Erythroblast (primary cell): ENCODE results near the gene SUPT3H.

Experiments used
- GATA1 ChIP-seq: IDR thresholded peaks from 2 replicates; pipeline ENCODE4 v1.6.1; 2011; ENCODE audit warnings: low read depth, mild to moderate bottlenecking, control low read depth, low read length, moderate library complexity
- POLR2A ChIP-seq: IDR thresholded peaks from 2 replicates; pipeline ENCODE4 v1.6.1; 2011; ENCODE audit warnings: mild to moderate bottlenecking, low read length

DNA sequence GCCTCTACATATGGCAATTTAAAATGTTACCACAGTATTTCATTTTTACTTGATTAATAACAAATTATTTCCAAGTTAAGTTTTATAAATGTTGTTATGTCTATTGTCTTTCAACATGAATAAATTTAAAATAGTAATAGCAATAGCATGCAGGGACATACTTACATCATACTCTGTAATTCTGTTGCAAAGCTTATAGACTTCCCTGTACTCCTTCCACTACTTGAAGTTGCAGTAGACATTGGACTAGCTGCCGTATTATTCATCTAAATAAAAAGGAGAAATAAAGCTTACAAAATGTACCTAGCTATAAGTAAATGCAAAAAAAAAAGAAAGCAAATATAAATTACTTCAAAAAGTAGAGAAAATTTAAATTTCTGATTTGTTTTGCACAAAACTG is 12.7 kb downstream of the SUPT3H start:
- no peak for TF ChIP-seq POLR2A
- no peak for TF ChIP-seq GATA1
